ENCODE results near the gene GALNT16. TPM values are rescaled to one million over a fixed set of nuclear protein-coding genes. Genes with fewer than 3 reads are reported as not detected.

The GALNT16 gene
- total and polyA plus RNA-seq, 7 donors = 2.4 to 20.5 (median 5.3) TPM; not detected in 1

DNA sequence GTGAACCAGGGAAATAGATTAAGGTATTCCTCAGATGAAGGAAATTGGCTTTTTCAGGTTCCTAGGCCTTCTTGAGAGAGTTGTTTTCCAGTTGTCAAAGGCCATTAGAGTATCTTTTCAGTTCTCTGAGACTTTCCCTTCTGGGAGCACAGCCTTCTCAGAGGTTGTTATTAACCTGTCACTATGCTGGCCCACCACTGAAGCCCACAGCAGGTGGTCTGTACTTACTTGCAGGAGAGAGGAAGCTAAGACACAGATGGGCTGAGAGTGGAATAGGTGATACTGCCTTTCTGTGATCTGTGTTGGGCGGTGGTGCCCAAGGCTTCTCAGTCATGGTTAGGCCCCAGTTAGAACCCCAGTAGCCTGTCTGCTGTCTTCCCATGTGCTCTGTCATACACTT lies 22.8 kb upstream of the GALNT16 start:
- WGBS, 2 donors = 98% methylated on average over 1 of the region's 1 CpG
- intact Hi-C loops (cut with DNase I) = no loop called here
- Histone ChIP-seq H3K36me3 (peaks cover 22 to 82% (median 33%) of the 10 kb centered on the region in 4 donors), H3K9me3 (no peaks in the 10 kb centered on the region), H3K27ac (no peak overlapping the region), H3K4me3 (no peak overlapping the region), H3K27me3 (no peaks in the 10 kb centered on the region), H3K4me1 (no peaks in the 10 kb centered on the region)
- no peak for TF ChIP-seq POLR2AphosphoS5 (IDR thresholded peaks at IDR 0.05)
- no peak for TF ChIP-seq POLR2A (IDR thresholded peaks at IDR 0.05)
- TF ChIP-seq, protein P1, sequence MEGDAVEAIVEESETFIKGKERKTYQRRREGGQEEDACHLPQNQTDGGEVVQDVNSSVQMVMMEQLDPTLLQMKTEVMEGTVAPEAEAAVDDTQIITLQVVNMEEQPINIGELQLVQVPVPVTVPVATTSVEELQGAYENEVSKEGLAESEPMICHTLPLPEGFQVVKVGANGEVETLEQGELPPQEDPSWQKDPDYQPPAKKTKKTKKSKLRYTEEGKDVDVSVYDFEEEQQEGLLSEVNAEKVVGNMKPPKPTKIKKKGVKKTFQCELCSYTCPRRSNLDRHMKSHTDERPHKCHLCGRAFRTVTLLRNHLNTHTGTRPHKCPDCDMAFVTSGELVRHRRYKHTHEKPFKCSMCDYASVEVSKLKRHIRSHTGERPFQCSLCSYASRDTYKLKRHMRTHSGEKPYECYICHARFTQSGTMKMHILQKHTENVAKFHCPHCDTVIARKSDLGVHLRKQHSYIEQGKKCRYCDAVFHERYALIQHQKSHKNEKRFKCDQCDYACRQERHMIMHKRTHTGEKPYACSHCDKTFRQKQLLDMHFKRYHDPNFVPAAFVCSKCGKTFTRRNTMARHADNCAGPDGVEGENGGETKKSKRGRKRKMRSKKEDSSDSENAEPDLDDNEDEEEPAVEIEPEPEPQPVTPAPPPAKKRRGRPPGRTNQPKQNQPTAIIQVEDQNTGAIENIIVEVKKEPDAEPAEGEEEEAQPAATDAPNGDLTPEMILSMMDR (IDR thresholded peaks at IDR 0.05) = no peak
- no peak for TF ChIP-seq EP300 (IDR thresholded peaks at IDR 0.05)
- DNase-seq = no peak

DNA sequence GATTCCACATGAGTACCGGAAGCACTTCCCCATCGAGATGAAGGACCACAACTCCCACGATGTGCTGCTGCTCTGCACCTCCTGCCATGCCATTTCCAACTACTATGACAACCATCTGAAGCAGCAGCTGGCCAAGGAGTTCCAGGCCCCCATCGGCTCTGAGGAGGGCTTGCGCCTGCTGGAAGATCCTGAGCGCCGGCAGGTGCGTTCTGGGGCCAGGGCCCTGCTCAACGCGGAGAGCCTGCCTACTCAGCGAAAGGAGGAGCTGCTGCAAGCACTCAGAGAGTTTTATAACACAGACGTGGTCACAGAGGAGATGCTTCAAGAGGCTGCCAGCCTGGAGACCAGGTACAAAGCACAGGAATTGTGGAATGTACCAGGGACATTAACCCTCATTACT lies 22.4 kb upstream of the GALNT16 start:
- WGBS, 2 donors = 94% methylated on average over 12 of the region's 12 CpGs

DNA sequence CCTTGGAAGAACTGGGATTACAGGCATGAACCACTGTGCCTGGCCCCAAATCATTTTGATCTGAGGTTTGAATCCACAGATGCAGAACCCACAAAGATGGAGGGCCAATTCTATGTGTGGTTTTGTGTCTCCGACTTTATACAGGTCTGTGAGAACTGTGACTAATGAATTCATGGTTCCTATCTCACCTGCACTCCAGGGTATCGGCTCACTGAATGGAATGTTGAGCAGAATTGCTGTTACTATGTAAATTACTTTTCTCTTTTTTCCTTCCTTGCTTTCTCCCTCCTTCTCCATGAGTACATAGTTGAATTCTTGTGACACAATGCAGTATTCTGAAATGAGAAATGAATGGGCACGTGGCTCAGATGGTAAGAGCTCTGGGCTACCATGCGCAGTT lies 21.1 kb upstream of the GALNT16 start:
- H3K36me3 ChIP-seq = peaks cover 22 to 76% (median 32%) of the 10 kb centered on the region in 4 donors
- H3K27me3 ChIP-seq = no peaks in the 10 kb centered on the region
- WGBS, 2 donors = 93% methylated on average over 4 of the region's 4 CpGs
- intact Hi-C loops (cut with DNase I) = no loop called here
- no peak for DNase-seq
- no peak overlapping the region for H3K4me3 ChIP-seq
- no peak overlapping the region for H3K27ac ChIP-seq
- no peaks in the 10 kb centered on the region for H3K9me3 ChIP-seq
- peaks cover 0 to 8% (median 3%) of the 10 kb centered on the region in 4 donors for H3K4me1 ChIP-seq
- TF ChIP-seq POLR2A (IDR thresholded peaks at IDR 0.05) = no peak
- TF ChIP-seq, protein P1 (IDR thresholded peaks at IDR 0.05) = no peak
- TF ChIP-seq EP300 (IDR thresholded peaks at IDR 0.05) = no peak
- TF ChIP-seq POLR2AphosphoS5 (IDR thresholded peaks at IDR 0.05) = no peak

More for the DNA sequence above, 22.4 kb upstream of the GALNT16 start:
- no peak for DNase-seq
- Histone ChIP-seq H3K36me3 (peaks cover 22 to 77% (median 32%) of the 10 kb centered on the region in 4 donors), H3K9me3 (no peaks in the 10 kb centered on the region), H3K4me3 (no peak overlapping the region), H3K4me1 (no peaks in the 10 kb centered on the region), H3K27ac (no peak overlapping the region), H3K27me3 (no peaks in the 10 kb centered on the region)
- TF ChIP-seq POLR2A (IDR thresholded peaks at IDR 0.05) (no peak), EP300 (IDR thresholded peaks at IDR 0.05) (no peak), POLR2AphosphoS5 (IDR thresholded peaks at IDR 0.05) (no peak)
- TF ChIP-seq, protein P1 (IDR thresholded peaks at IDR 0.05) = no peak
- intact Hi-C loops (cut with DNase I) = no loop called here

DNA sequence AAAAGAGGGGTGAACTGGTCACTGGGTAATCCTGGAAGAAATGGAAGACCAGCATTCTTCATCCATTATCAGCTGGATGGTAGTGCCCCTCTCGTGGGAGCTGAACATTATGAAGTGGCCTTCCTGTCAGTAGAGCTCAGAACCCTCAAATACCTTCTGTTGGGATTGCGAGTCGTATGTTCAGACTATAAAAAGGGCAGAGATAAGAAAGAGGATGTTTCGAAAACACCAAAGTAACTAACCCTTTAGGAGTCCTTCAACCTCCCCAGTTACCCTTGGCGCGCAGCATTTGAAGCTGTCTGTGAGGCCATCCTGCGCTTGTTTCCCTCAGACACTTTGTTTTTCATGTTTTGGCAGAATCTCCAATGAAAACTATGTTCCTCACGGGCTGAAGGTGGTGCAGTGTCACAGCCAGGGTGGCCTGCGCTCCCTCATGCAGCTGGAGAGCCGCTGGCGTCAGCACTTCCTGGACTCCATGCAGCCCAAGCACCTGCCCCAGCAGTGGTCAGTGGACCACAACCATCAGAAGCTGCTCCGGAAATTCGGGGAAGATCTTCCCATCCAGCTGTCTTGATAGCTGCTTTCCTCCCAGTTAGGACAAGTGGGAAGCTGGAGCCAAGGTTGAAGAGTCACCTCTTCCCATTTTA lies 19.3 kb upstream of the GALNT16 start:
- peaks cover 0 to 8% (median 3%) of the 10 kb centered on the region in 4 donors for H3K4me1 ChIP-seq
- no peaks in the 10 kb centered on the region for H3K27me3 ChIP-seq
- H3K27ac ChIP-seq = no peak overlapping the region
- no peak overlapping the region for H3K4me3 ChIP-seq
- 85 to 87% methylated on average over 13 of the region's 13 CpGs for WGBS, 2 donors
- peaks cover 22 to 62% (median 28%) of the 10 kb centered on the region in 4 donors for H3K36me3 ChIP-seq
- DNase-seq = no peak
- H3K9me3 ChIP-seq = no peaks in the 10 kb centered on the region
- TF ChIP-seq POLR2A (IDR thresholded peaks at IDR 0.05) = no peak
- no peak for TF ChIP-seq EP300 (IDR thresholded peaks at IDR 0.05)
- TF ChIP-seq POLR2AphosphoS5 (IDR thresholded peaks at IDR 0.05) = no peak
- TF ChIP-seq, protein P1 (IDR thresholded peaks at IDR 0.05) = no peak
- intact Hi-C loops (cut with DNase I) = loop anchor here (5.0 to 10.0 kb wide), 4 partner anchors 107 to 524 kb away; partner anchors contain the start of genes CCDC177, ERH, SLC39A9 and SRSF5
